ENCODE measurements around the gene TRPM5. TPM values are rescaled to one million over a fixed set of nuclear protein-coding genes. Genes with fewer than 3 reads are reported as not detected.

TRPM5 gene
- total RNA-seq, 2 experiments from 2014 or later, result not detected

- no peaks in the 10 kb centered on the region for H3K9me2 ChIP-seq (ENCODE audit: insufficient read depth, low read length)
- no peak for DNase-seq (ENCODE audit: low spot score)
- H3K36me3 ChIP-seq (ENCODE audit: insufficient read depth, low read length), result peaks cover 80% of the 10 kb centered on the region
- H3K4me1 ChIP-seq (ENCODE audit: insufficient read depth, low read length, poor library complexity, severe bottlenecking), result peaks cover 53% of the 10 kb centered on the region
- H3K4me3 ChIP-seq (ENCODE audit: low read depth, low read length, poor library complexity, severe bottlenecking), result no peak overlapping the region
- no peak overlapping the region for H3K27ac ChIP-seq (ENCODE audit: low read depth, low read length, poor library complexity, severe bottlenecking)
- H4K20me1 ChIP-seq (ENCODE audit: insufficient read depth, low read length), result peaks cover 8% of the 10 kb centered on the region
- TF ChIP-seq EZH2phosphoT487 (IDR thresholded peaks at IDR 0.05; ENCODE audit: borderline replicate concordance, low read depth, low read length) (no peak), CTCF (conservative IDR thresholded peaks at IDR 0.05; ENCODE audit: low read length) (no peak)
- ChIA-PET CTCF (ENCODE audit: unreplicated experiment) (no interaction called here), POLR2A (no interaction called here)
- H2AFZ ChIP-seq (ENCODE audit: low read length), result no peak overlapping the region
- no peaks in the 10 kb centered on the region for H3K9me3 ChIP-seq (ENCODE audit: low read length)
- H3K79me2 ChIP-seq (ENCODE audit: insufficient read depth, low read depth, low read length), result peaks cover 26% of the 10 kb centered on the region
- TSS peak; percentile 86 for BruUV-seq (replicated peaks)
- H3K4me2 ChIP-seq (ENCODE audit: low read length), result no peak overlapping the region
- intact Hi-C loops (cut with micrococcal nuclease; ENCODE audit: unreplicated experiment), result no loop called here
Measured at GRCh38 chr11:2397005-2397404, 47.3 kb downstream of the TRPM5 start.

- H3K4me1 ChIP-seq (ENCODE audit: insufficient read depth, low read length, poor library complexity, severe bottlenecking), result peaks cover 54% of the 10 kb centered on the region
Measured at GRCh38 chr11:2396471-2396870, 47.8 kb downstream of the TRPM5 start.

More at GRCh38 chr11:2396471-2396870, 47.8 kb downstream of the TRPM5 start:
- intact Hi-C loops (cut with micrococcal nuclease; ENCODE audit: unreplicated experiment), result no loop called here
- ChIA-PET POLR2A (no interaction called here), CTCF (ENCODE audit: unreplicated experiment) (no interaction called here)
- Histone ChIP-seq H3K4me2 (ENCODE audit: low read length) (no peak overlapping the region), H3K9me2 (ENCODE audit: insufficient read depth, low read length) (no peaks in the 10 kb centered on the region), H3K9me3 (ENCODE audit: low read length) (no peaks in the 10 kb centered on the region), H3K4me3 (ENCODE audit: low read depth, low read length, poor library complexity, severe bottlenecking) (no peak overlapping the region), H3K27ac (ENCODE audit: low read depth, low read length, poor library complexity, severe bottlenecking) (no peak overlapping the region), H4K20me1 (ENCODE audit: insufficient read depth, low read length) (peaks cover 8% of the 10 kb centered on the region), H3K36me3 (ENCODE audit: insufficient read depth, low read length) (peaks cover 84% of the 10 kb centered on the region), H2AFZ (ENCODE audit: low read length) (no peak overlapping the region), H3K79me2 (ENCODE audit: insufficient read depth, low read depth, low read length) (peaks cover 26% of the 10 kb centered on the region)
- no TSS peak for BruUV-seq (replicated peaks)
- no peak for DNase-seq (ENCODE audit: low spot score)
- TF ChIP-seq EZH2phosphoT487 (IDR thresholded peaks at IDR 0.05; ENCODE audit: borderline replicate concordance, low read depth, low read length), result no peak
- no peak for TF ChIP-seq CTCF (conservative IDR thresholded peaks at IDR 0.05; ENCODE audit: low read length)

Data from OCI-LY7 (cell line).